GM19397 (cell line): ENCODE measurements around the gene TLE6.
A peak's percentile ranks its signal among the peaks of the same experiment; 100 is the strongest.
"Not testable (repeated sequence)": the region's sequence is repeated elsewhere in the genome, so short reads cannot be mapped to it uniquely, and the experiment has no call there.

Experiments
- ATAC-seq: cut with Tn5 transposase; IDR thresholded peaks from one replicate; pipeline ENCODE4 v1.9.1; 2021; ENCODE audit warnings: mild to moderate bottlenecking, moderate library complexity; ENCODE audit not compliant: unreplicated experiment

The TLE6 gene

GRCh38 chr19:3027292-3027691, 49.9 kb downstream of the TLE6 start:
- ATAC-seq, result no peak

- ATAC-seq, result no peak
Measured at GRCh38 chr19:3027981-3028304, 50.6 kb downstream of the TLE6 start.

GRCh38 chr19:3028305-3029064, 51.1 kb downstream of the TLE6 start:
- no peak for ATAC-seq

GRCh38 chr19:3029065-3029923, 51.9 kb downstream of the TLE6 start, which contains the start of gene TLE2:
TSS of gene TLE2 (minus strand) at chr19:3029280. CDS start at chr19:3028904, 376 bp downstream.
- no peak for ATAC-seq

GRCh38 chr19:3031607-3031867, 54.2 kb downstream of the TLE6 start:
- ATAC-seq, result no peak

GRCh38 chr19:3033595-3034405, 56.4 kb downstream of the TLE6 start:
- no peak for ATAC-seq

- ATAC-seq, result no peak
Measured at GRCh38 chr19:3034406-3034655, 57.0 kb downstream of the TLE6 start.

GRCh38 chr19:3034656-3035541, 57.5 kb downstream of the TLE6 start:
- ATAC-seq, result no peak

GRCh38 chr19:3035542-3036118, 58.3 kb downstream of the TLE6 start:
- peak; percentile 86 for ATAC-seq

- ATAC-seq, result peak; percentile 44
Measured at GRCh38 chr19:3036119-3036976, 59.0 kb downstream of the TLE6 start.

- ATAC-seq, result not testable (repeated sequence)
Measured at GRCh38 chr19:3036977-3037544, 59.7 kb downstream of the TLE6 start.

- ATAC-seq, result no peak
Measured at GRCh38 chr19:3038214-3038613, 60.9 kb downstream of the TLE6 start.

- no peak for ATAC-seq
Measured at GRCh38 chr19:3039125-3039524, 61.8 kb downstream of the TLE6 start.

GRCh38 chr19:3039641-3040077, 62.3 kb downstream of the TLE6 start:
- ATAC-seq, result no peak

GRCh38 chr19:3041327-3041726, 64.0 kb downstream of the TLE6 start:
- ATAC-seq, result no peak

GRCh38 chr19:3041761-3042620, 64.6 kb downstream of the TLE6 start:
- no peak for ATAC-seq

- no peak for ATAC-seq
Measured at GRCh38 chr19:3042621-3043267, 65.4 kb downstream of the TLE6 start.
